Type B pancreatic cell (in vitro differentiated cells): Measurements from ENCODE around the gene TNFRSF18. TPM values are rescaled to one million over a fixed set of nuclear protein-coding genes. Genes with fewer than 3 reads are reported as not detected.

Source experiments
- DNase-seq: peaks from one replicate; pipeline ENCODE4 v3.0.0; 2021; ENCODE audit warnings: mixed read lengths; ENCODE audit not compliant: unreplicated experiment; ENCODE audit errors: extremely low spot score
- H3K27ac Mint-ChIP-seq: 2 replicates; pipeline ENCODE4 v1.8.0; 2021; ENCODE audit warnings: mild to moderate bottlenecking, mixed read lengths
- H3K27me3 Mint-ChIP-seq: 2 replicates; pipeline ENCODE4 v1.8.0; 2021; ENCODE audit warnings: mixed read lengths
- H3K36me3 Mint-ChIP-seq: 2 replicates; pipeline ENCODE4 v1.8.0; 2021; ENCODE audit warnings: mixed read lengths
- H3K4me1 Mint-ChIP-seq: one replicate; pipeline ENCODE4 v1.8.0; 2021; ENCODE audit warnings: mixed read lengths; ENCODE audit not compliant: unreplicated experiment
- H3K4me3 Mint-ChIP-seq: 2 replicates; pipeline ENCODE4 v1.8.0; 2021; ENCODE audit warnings: mild to moderate bottlenecking, mixed read lengths
- H3K9me3 Mint-ChIP-seq: 2 replicates; pipeline ENCODE4 v1.8.0; 2021; ENCODE audit warnings: mixed read lengths
- total RNA-seq: library from RNA; stranded (reverse); gene quantifications from 2 replicates; pipeline ENCODE4 v1.2.1, GENCODE V29; 2021; ENCODE audit warnings: low replicate concordance
- TF ChIP-seq, protein P1 (sequence below): fragments of 200-600 bp; sonication (generic); conservative IDR thresholded peaks from 2 replicates; pipeline ENCODE4 v1.5.0; 2021; ENCODE audit warnings: antibody characterized with exemption, mild to moderate bottlenecking

Gene TNFRSF18
- total RNA-seq, 1 donor from 2014 or later = not detected

DNA sequence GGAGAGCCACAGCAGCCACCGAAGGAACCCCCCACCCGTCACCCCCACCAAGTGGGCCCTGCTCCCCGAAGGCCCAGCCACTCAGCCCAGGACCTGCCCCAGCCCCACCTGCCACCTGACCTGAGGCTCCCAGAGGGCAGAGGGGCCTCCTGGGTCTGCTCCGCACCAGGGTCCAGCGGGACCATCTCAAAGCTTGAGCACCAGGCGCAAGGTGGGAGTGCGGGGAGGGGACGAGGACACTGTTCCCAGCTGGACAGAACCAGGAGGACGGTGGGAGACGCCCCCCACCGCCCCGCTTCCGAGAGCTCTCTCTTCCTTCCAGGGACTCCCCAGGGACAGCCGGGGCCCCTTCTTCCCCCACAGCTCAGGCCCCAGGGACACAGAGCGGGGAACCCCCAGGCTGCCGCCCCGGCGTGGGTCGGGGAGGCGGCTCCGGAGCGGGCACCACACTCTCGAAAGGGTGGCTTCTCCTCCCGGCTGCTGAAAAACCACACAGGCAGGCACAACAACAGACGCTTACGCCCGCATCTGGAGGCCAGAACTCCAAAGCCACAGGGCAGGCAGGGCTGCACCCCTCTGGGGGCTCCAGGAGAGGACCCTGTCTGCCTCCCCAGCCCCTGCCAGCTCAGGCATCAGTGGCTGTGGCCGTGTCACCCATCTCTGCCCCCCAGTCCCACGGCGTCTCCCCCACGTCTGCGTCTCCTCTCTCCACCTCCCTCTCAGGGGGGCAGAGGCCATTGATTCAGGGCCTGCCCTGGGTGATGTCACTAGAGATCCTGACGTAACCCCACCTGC, 34.6 kb downstream of the TNFRSF18 start:
- no peaks in the 10 kb centered on the region for H3K36me3 Mint-ChIP-seq
- no peak overlapping the region for H3K4me3 Mint-ChIP-seq
- TF ChIP-seq, protein P1, sequence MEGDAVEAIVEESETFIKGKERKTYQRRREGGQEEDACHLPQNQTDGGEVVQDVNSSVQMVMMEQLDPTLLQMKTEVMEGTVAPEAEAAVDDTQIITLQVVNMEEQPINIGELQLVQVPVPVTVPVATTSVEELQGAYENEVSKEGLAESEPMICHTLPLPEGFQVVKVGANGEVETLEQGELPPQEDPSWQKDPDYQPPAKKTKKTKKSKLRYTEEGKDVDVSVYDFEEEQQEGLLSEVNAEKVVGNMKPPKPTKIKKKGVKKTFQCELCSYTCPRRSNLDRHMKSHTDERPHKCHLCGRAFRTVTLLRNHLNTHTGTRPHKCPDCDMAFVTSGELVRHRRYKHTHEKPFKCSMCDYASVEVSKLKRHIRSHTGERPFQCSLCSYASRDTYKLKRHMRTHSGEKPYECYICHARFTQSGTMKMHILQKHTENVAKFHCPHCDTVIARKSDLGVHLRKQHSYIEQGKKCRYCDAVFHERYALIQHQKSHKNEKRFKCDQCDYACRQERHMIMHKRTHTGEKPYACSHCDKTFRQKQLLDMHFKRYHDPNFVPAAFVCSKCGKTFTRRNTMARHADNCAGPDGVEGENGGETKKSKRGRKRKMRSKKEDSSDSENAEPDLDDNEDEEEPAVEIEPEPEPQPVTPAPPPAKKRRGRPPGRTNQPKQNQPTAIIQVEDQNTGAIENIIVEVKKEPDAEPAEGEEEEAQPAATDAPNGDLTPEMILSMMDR = no peak
- peaks cover 16% of the 10 kb centered on the region for H3K27me3 Mint-ChIP-seq
- H3K9me3 Mint-ChIP-seq = no peaks in the 10 kb centered on the region
- no peak overlapping the region for H3K27ac Mint-ChIP-seq
- no peak for DNase-seq
- H3K4me1 Mint-ChIP-seq = no peaks in the 10 kb centered on the region

DNA sequence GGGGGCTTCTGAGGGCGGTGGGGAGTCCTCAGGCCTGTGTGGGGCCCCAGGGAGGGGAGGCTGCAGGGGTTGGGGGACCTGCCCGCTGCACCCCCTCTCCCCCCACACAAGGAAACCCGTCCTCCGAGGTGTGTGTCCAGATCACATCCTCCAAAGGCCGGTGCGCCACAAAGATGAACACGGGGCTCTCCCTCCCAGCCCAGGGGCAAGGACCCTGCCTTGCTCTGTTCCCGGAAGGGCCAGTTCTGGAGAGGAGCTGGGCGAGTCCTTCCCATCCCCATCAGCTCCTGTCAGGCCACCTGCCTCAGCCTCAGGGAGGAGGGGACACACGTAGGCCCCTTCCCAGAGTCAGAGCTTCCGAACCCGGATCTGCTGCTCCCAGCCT, 35.2 kb downstream of the TNFRSF18 start:
- no peaks in the 10 kb centered on the region for H3K9me3 Mint-ChIP-seq
- no peak for DNase-seq
- TF ChIP-seq, protein P1 = no peak

DNA sequence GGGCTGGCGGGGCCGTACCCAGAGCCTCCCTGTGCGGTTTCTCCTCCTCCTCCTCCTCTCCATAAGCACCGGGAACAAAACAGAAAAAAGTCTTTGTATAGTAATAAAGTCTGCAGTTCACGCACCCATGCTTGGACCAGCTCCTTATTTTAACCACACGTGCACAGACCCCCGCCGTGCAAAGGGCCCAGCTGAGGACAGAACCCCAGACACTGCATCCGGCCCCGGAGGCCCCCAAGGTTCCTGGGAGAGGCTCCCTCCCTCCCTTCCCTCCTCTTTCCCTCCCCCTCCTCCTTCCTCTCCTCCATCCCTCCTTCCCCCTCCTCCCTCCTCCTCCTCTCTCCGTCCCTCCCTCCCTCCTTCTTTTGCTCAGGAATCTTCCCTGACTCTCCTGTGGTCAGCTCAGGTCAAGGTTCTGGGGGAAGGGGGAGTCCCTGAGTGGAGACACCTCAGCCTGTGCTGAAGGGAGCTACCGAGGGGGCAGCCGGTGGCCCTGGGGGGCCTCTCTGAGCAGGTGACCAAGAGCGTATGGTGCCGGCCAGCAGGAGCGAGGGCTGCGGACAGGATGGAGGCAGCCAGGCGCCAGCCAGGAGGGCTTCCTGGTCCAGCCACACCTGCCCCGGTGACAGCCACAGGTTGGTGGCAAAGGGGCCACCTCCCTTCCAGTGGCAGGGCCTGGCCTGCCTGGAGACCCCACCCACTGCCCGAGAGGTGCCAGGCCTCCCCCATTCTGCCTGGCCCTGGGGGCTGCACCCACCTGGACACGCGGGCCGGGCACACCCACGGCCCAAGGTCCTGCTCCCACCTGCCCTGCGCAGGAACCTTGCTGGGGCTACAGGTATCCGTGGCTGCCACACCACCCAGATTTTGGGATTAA, 35.9 kb downstream of the TNFRSF18 start:
- peaks cover 7% of the 10 kb centered on the region for H3K27me3 Mint-ChIP-seq
- no peaks in the 10 kb centered on the region for H3K36me3 Mint-ChIP-seq
- TF ChIP-seq, protein P1 = no peak
- H3K9me3 Mint-ChIP-seq = no peaks in the 10 kb centered on the region
- no peak overlapping the region for H3K27ac Mint-ChIP-seq
- no peak overlapping the region for H3K4me3 Mint-ChIP-seq
- peaks cover 4% of the 10 kb centered on the region for H3K4me1 Mint-ChIP-seq
- DNase-seq = no peak

More for the DNA sequence above, 35.2 kb downstream of the TNFRSF18 start:
- Mint-ChIP-seq H3K4me1 (no peaks in the 10 kb centered on the region), H3K27me3 (peaks cover 13% of the 10 kb centered on the region), H3K27ac (no peak overlapping the region), H3K36me3 (no peaks in the 10 kb centered on the region), H3K4me3 (no peak overlapping the region)

DNA sequence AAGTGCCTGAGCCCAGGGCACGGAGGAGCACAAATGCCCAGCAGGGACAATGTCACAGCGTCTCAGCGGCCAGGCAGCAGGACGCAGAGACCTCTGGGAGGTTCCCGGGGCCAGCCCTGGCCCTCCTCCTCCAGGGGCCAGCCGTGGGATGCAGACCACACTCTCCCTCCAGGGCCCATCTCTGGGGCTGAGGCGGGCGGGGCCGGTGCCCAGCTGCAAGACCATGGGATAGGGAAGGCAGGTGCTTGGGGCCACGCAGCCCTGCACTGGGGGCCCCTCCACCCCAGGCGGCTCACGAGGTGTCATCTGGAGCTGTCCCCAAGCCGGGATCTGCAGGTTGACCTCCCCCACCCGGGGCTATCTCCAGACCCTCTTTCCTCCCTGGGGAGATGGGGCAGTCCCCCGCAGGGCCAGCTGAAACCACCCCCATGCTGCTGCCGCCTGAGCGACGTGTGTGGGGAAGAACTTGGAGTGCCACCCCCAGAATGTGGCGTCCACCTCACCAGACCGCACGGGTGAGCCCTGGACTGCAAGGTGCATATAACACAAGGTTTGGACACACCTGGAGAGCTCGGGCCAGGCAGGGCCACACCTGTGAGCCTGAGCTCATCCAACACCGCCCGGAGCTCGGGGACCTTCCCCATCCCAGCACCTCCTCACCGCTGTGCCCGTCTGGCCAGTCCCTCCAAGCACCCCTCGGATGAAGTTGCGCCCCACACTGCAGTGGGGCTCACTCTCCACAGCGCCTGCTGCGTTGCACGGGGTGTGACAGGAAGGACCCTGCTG, 36.8 kb downstream of the TNFRSF18 start:
- TF ChIP-seq, protein P1 = no peak
- DNase-seq = no peak
- Mint-ChIP-seq H3K4me3 (no peak overlapping the region), H3K9me3 (no peaks in the 10 kb centered on the region), H3K27me3 (peaks cover 4% of the 10 kb centered on the region), H3K36me3 (no peaks in the 10 kb centered on the region), H3K27ac (no peak overlapping the region), H3K4me1 (peaks cover 5% of the 10 kb centered on the region)
